GM21786 (cell line): ENCODE data around the gene TTC28.
"Not testable (repeated sequence)": the region's sequence is repeated elsewhere in the genome, so short reads cannot be mapped to it uniquely, and the experiment has no call there.

Experiments used
- ATAC-seq: cut with Tn5 transposase; IDR thresholded peaks from one replicate; pipeline ENCODE4 v1.9.1; 2021; ENCODE audit not compliant: unreplicated experiment

TTC28 gene

GRCh38 chr22:28198692-28199091 is 480.9 kb downstream of the TTC28 start:
- ATAC-seq, result no peak

DNA sequence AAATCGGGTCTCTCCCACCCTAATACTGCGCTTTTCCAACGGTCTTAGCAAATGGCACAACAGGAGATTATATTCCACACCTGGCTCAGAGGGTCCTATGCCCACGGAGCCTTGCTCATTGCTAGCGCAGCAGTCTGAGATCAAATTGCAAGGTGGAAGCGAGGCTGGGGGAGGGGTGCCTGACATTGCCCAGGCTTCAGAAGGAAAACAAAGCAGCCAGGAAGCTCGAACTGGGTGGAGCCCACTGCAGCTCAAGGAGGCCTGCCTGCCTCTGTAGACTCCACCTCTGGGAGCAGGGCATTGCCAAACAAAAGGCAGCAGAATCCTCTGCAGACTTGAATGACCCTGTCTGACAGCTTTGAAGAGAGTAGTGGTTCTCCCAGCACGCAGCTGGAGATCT is 488.1 kb downstream of the TTC28 start:
- not testable (repeated sequence) for ATAC-seq

GRCh38 chr22:28188178-28188879 is 491.3 kb downstream of the TTC28 start:
- no peak for ATAC-seq

- no peak for ATAC-seq
These were observed 492.0 kb downstream of the TTC28 start for GRCh38 chr22:28187612-28188011.

- no peak for ATAC-seq
These were observed 493.0 kb downstream of the TTC28 start for GRCh38 chr22:28186641-28187040.

GRCh38 chr22:28185130-28185529 is 494.5 kb downstream of the TTC28 start:
- ATAC-seq, result no peak

DNA sequence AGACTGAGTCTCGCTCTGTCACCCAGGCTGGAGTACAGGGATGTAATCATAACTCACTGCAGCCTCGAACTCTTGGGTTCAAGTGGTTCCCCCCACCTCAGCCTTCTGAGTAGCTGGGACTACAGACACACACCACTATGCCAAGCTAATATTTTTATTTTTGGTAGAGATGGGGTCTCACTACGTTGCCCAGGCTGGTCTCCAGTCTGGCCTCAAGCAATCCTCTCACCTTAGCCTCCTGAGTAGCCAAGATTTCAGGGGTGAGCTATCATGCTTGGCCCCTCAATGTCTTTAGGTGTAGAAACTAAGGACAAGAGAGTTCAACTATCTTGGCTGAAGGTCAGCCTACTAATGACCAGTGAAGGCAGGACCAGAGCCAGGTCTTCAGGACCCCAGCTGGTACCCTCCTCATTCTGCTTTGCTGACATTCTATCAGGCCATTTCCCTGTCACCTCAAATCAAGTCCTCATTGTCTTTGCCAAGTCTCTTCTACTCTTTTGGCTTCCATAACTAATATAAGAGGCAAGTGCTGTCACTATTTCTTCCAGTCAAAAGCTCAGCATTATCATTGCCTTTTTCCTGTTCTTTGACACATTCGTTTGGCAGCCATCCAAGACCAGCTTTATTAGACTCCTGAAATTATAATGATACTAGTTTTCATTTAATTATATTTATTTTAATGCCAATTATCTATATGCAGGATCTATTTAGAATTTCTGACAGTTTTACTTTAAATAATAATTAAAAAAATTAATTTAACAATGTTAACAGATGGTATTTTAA is 496.4 kb downstream of the TTC28 start:
- no peak for ATAC-seq

DNA sequence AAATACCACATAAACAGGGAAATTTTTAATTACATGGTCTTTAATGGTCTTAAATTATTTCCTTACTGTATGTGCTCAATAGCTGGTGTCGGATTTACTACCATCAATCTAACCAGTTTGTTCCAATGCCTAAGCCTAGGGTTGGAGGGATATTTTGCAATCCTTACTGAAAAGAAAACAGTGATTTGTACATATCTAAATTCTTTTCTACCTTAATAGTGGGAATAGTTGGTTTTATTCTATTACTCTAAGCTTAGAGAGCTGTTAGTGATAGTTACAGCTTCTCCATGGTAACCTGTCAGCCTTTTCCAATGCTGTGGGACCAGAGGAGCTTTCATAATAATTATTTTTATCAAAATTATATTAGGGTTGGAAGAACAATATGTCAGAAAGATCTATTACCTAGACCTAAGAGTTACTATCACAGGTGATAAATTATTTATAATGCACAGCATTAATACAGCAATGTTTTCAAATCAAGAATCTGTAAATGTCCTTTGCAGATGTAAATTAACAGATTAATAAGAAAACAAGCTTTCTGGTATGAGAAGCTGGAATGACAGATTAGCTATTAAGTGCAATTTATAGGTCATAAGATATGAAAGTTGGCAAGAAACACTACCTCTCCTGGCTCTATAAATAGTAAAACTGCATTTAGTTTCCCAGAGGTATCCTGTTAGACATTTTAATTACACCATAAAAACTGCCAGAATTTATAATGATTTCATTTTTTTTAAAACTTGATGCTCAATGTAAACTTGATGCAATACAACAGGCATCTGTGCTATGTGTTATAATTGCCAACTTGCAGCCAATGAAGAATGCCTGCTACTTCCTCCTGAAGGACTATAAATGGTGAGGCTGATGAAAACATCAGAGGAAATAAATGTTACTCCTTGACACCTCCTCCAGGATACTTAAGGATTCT is 498.6 kb downstream of the TTC28 start:
- ATAC-seq, result no peak

GRCh38 chr22:28179392-28179791 is 500.2 kb downstream of the TTC28 start:
- no peak for ATAC-seq

GRCh38 chr22:28175730-28176492 is 503.7 kb downstream of the TTC28 start:
- no peak for ATAC-seq

DNA sequence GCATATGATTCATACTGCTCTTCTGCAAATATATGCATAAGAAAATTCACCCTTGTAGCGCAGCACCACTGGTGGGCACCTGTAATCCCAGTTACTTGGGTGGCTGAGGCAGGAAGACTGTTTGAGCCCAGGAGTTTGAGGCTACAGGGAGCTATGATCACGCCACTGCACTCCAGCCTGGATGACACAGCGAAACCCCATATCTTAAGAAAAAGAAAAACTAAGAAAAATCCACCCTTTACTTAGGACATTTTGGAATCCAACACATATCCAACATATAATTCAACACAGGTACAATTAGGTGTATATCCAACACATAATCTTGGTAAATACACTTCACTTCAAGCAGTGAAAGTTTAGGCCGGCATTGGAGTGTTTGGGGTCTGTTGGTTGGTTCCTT is 505.1 kb downstream of the TTC28 start:
- no peak for ATAC-seq

DNA sequence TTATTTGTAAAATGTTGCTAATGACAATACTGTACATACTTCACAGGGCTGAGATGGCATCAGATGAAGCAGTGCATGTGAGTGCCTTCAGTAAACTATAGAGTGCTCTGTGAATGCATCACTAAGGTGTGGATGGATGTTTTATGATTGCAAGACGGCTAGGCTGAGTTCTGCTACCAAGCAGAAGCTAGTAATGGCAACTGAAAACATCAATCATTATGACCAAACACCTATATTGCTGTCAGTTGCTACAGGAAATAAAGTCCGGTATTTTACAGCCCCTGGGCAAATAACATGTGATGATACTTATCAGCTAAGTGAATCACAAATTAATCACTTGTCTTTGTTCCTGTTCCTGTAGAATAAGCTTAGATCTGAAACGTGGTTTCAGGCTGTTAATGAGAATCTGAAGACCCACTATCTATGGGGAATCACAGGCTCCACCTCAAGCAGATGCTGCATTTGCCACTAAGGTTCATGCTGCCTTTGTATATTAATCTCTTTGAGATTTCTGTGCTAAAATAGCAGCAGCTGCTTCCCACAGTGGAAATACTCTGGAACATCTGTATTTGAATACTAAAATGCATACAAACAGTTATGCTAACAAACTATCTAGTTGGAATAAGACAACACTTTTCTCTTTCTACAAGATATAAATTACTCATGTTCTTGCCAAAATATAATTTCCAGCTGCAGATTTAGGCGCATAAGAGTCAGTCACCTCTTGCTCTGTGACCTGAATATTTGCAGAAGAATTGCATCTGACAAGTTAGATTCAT is 506.6 kb downstream of the TTC28 start:
- no peak for ATAC-seq

- no peak for ATAC-seq
These were observed 507.9 kb downstream of the TTC28 start for GRCh38 chr22:28171712-28172111.

DNA sequence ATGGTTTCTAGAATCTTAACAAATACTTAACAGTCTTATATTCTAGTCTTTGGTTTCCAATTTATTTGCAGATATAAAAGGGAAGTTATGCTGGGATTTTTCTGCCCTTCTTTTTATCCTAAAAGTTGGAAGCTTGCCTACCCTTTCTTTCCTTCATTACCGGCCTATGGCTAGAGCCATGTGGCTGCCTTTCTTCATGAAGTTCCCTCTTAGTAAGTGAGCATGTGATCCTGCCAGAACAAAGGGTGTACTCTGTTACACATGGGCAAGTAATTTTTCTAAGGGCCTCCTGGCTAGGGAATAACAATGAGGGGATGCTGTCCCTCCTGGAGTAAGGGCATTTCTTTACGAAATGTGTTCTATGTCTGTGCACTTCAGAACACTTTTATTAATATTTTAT is 508.5 kb downstream of the TTC28 start:
- ATAC-seq, result no peak

DNA sequence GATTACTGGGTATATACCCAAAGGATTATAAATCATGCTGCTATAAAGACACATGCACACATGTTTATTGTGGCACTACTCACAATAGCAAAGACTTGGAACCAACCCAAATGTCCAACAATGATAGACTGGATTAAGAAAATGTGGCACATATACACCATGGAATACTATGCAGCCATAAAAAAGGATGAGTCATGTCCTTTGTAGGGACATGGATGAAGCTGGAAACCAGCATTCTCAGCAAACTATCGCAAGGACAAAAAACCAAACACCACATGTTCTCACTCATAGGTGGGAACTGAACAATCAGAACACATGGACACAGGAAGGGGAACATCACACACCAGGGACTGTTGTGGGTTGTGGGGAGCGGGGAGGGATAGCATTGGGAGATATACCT is 510.3 kb downstream of the TTC28 start:
- not testable (repeated sequence) for ATAC-seq

GRCh38 chr22:28155808-28156207 is 523.8 kb downstream of the TTC28 start:
- no peak for ATAC-seq

GRCh38 chr22:28154861-28155260 is 524.8 kb downstream of the TTC28 start:
- no peak for ATAC-seq

DNA sequence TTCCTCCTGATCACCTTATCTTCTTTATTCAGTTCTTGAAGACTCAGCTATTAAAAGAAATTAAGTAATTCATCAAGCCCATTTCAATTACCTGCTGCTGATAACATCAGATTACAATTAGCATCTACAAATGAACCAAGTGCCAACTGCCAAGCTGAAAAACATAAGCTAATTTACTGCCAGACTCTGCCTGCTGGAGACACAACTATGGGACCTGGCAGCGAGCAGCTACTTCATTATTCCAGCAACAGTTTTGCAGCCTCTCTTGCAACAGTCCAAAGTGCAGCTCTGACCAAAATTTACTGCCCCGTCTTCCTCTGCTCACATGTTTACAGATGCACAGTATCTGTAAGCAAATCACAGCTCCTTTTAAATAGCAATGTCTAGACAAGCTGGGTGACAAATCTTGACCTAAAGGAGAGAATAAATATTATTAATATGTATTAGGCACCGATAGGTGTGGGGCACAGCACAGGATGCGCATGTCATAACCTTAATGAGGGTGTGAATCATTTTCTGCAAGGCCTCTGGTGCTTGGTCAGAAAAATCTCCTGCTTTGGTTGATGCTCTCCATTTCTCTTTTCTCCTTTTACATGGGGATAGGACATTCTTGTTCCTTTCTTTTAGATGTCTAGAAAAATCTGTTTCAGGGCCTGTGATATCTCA is 528.4 kb downstream of the TTC28 start:
- no peak for ATAC-seq

GRCh38 chr22:28148816-28149465 is 530.7 kb downstream of the TTC28 start:
- ATAC-seq, result no peak
